GM19468 (cell line): ENCODE data around the gene GDNF.
"Not testable (repeated sequence)": the region's sequence is repeated elsewhere in the genome, so short reads cannot be mapped to it uniquely, and the experiment has no call there.

Source experiments
- ATAC-seq: cut with Tn5 transposase; IDR thresholded peaks from one replicate; pipeline ENCODE4 v1.9.1; 2021; ENCODE audit warnings: mild to moderate bottlenecking, moderate library complexity, moderate number of reproducible peaks; ENCODE audit not compliant: unreplicated experiment; ENCODE audit errors: extremely low read depth

The GDNF gene

GRCh38 chr5:37839407-37840052, at the start of gene GDNF:
GDNF (minus strand) TSS chr5:37840041; CDS start chr5:37834796, 5,245 bp downstream.
- ATAC-seq: no peak

GRCh38 chr5:37888476-37888875, 48.6 kb upstream of the GDNF start:
- ATAC-seq: no peak

- no peak for ATAC-seq
Measured at GRCh38 chr5:37886242-37886905, 46.5 kb upstream of the GDNF start.

GRCh38 chr5:37882636-37883035, 42.8 kb upstream of the GDNF start:
- ATAC-seq: no peak

- peak; percentile 52 for ATAC-seq
Measured at GRCh38 chr5:37881359-37881758, 41.5 kb upstream of the GDNF start.

GRCh38 chr5:37876943-37877342, 37.1 kb upstream of the GDNF start:
- no peak for ATAC-seq

- ATAC-seq: no peak
Measured at GRCh38 chr5:37876245-37876644, 36.4 kb upstream of the GDNF start.

GRCh38 chr5:37875051-37875787, 35.4 kb upstream of the GDNF start:
- no peak for ATAC-seq

- no peak for ATAC-seq
Measured at GRCh38 chr5:37873988-37874387, 34.1 kb upstream of the GDNF start.

- ATAC-seq: no peak
Measured at GRCh38 chr5:37871023-37871815, 31.4 kb upstream of the GDNF start.

GRCh38 chr5:37869216-37869615, 29.4 kb upstream of the GDNF start:
- ATAC-seq: no peak

GRCh38 chr5:37867654-37868053, 27.8 kb upstream of the GDNF start:
- no peak for ATAC-seq

- not testable (repeated sequence) for ATAC-seq
Measured at GRCh38 chr5:37862907-37863306, 23.1 kb upstream of the GDNF start.

GRCh38 chr5:37860206-37860605, 20.4 kb upstream of the GDNF start:
- no peak for ATAC-seq

- peak; percentile 89 for ATAC-seq
Measured at GRCh38 chr5:37859805-37860204, 20.0 kb upstream of the GDNF start.

- ATAC-seq: no peak
Measured at GRCh38 chr5:37858250-37858649, 18.4 kb upstream of the GDNF start.

GRCh38 chr5:37857696-37858095, 17.9 kb upstream of the GDNF start:
- no peak for ATAC-seq

- no peak for ATAC-seq
Measured at GRCh38 chr5:37855438-37855837, 15.6 kb upstream of the GDNF start.

GRCh38 chr5:37851305-37851704, 11.5 kb upstream of the GDNF start:
- no peak for ATAC-seq

GRCh38 chr5:37850226-37850865, 10.5 kb upstream of the GDNF start:
- ATAC-seq: no peak
